ENCODE data around the gene LGALS9. TPM values are rescaled to one million over a fixed set of nuclear protein-coding genes. Genes with fewer than 3 reads are reported as not detected.

The LGALS9 gene
- total and polyA plus RNA-seq, 2 donors (not counting 1 experiment from before 2014, with no cell fraction given) = 65.9 to 197 TPM

DNA sequence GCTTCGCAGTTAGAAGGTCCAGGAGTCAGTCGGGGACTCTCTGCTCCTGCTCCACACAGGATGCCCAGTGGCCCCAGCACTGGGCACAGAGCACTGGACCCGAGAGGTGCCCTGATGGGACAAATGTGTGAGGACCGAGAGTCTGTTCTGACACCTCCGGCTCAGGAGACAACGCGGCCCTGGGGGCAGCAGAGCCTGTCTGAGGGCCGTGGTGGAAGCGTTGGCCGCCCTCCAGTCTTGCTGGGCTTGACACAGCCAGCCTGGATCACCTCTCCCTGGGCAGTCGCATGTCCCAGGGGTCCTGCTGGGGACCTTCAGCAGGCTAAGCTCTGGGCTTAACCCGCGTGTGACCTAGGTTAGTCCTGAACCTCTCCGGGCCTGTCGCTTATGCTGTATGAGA, 23.1 kb downstream of the LGALS9 start:
- Mint-ChIP-seq H3K4me1 (peaks cover 6% of the 10 kb centered on the region), H3K27me3 (no peaks in the 10 kb centered on the region), H3K27ac (no peak overlapping the region), H3K4me3 (no peak overlapping the region), H3K9me3 (ENCODE audit: insufficient read depth) (no peaks in the 10 kb centered on the region)
- POLR2A ChIA-PET = interaction anchor here (0.5 kb wide), 1 partner anchor 54 kb away, joined by 6 read pairs; no protein-coding TSS in a partner anchor
- Histone ChIP-seq H4K20me1 (ENCODE audit: control insufficient read depth, insufficient read depth, low read length, poor library complexity, severe bottlenecking) (no peaks in the 10 kb centered on the region), H3K27ac (ENCODE audit: low read length in 2 of 2) (no peak overlapping the region), H2AFZ (ENCODE audit: insufficient read depth, low read depth, low read length, poor library complexity, severe bottlenecking) (peak overlapping the region; percentile 61), H3K36me3 (replicated peaks in 1 of 2; ENCODE audit: control extremely low read depth in 1 of 2, control insufficient read depth in 1 of 2, extremely low read depth in 1 of 2, insufficient read depth in 2 of 2, low read length in 1 of 2) (no peaks in the 10 kb centered on the region), H3K27me3 (replicated peaks in 1 of 4; ENCODE audit: control extremely low read depth in 1 of 4, control insufficient read depth in 3 of 4, insufficient read depth in 4 of 4, low read length in 3 of 4) (no peaks in the 10 kb centered on the region), H3K4me3 (ENCODE audit: control extremely low read depth in 1 of 5, extremely low read depth in 1 of 5, insufficient read depth in 1 of 5, low read depth in 2 of 5, low read length in 4 of 5) (no peak overlapping the region), H3K4me2 (replicated peaks; ENCODE audit: low read depth, low read length, poor library complexity, severe bottlenecking) (no peak overlapping the region), H3K9me3 (ENCODE audit: control extremely low read depth in 1 of 3, control insufficient read depth in 2 of 3, insufficient read depth in 1 of 3, low read length in 2 of 3) (no peaks in the 10 kb centered on the region), H3K4me1 (ENCODE audit: control insufficient read depth in 2 of 2, insufficient read depth in 2 of 2, low read length in 2 of 2) (peaks cover 3 to 5% of the 10 kb centered on the region in 2 donors), H3K79me2 (ENCODE audit: control insufficient read depth, insufficient read depth, low read length) (no peaks in the 10 kb centered on the region), H3K9ac (ENCODE audit: low read length) (no peak overlapping the region)
- ATAC-seq (ENCODE audit: low read depth) = no peak
- intact Hi-C loops (cut with micrococcal nuclease) = loop anchor here (2.0 to 5.0 kb wide), 3 partner anchors 103 to 302 kb away; partner anchors contain the start of gene KSR1
- no peak for DNase-seq
- 97% methylated on average over 13 of the region's 15 CpGs for WGBS (ENCODE audit: insufficient coverage)
- CTCF ChIA-PET = interaction anchor here (1.1 to 14.5 kb wide), 16 partner anchors 11 to 448 kb away, joined by 3 to 395 read pairs (median 4); partner anchors contain the start of gene LYRM9
- TF ChIP-seq, protein P1, sequence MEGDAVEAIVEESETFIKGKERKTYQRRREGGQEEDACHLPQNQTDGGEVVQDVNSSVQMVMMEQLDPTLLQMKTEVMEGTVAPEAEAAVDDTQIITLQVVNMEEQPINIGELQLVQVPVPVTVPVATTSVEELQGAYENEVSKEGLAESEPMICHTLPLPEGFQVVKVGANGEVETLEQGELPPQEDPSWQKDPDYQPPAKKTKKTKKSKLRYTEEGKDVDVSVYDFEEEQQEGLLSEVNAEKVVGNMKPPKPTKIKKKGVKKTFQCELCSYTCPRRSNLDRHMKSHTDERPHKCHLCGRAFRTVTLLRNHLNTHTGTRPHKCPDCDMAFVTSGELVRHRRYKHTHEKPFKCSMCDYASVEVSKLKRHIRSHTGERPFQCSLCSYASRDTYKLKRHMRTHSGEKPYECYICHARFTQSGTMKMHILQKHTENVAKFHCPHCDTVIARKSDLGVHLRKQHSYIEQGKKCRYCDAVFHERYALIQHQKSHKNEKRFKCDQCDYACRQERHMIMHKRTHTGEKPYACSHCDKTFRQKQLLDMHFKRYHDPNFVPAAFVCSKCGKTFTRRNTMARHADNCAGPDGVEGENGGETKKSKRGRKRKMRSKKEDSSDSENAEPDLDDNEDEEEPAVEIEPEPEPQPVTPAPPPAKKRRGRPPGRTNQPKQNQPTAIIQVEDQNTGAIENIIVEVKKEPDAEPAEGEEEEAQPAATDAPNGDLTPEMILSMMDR (IDR thresholded peaks at IDR 0.05) = no peak
- no peak for TF ChIP-seq EZH2 (IDR thresholded peaks at IDR 0.05; ENCODE audit: borderline replicate concordance, insufficient read depth, low read depth, low read length, poor library complexity, severe bottlenecking)
